Right renal pelvis (tissue), 4 donors: ENCODE results near the gene HBA1. TPM values are rescaled to one million over a fixed set of nuclear protein-coding genes. Genes with fewer than 3 reads are reported as not detected.
"Not testable (repeated sequence)": the region's sequence is repeated elsewhere in the genome, so short reads cannot be mapped to it uniquely, and the experiment has no call there.

Source experiments
- DNase-seq, 4 donors: peaks; one replicate each; pipeline ENCODE4 v3.0.0-alpha.2; 2013; ENCODE audit warnings: low read depth in 4 of 4, low spot score in 3 of 4, missing footprints in 1 of 4
- polyA plus RNA-seq, 4 donors: library from polyadenylated mRNA; unstranded; fragments of 120-200 nt; gene quantifications; one replicate each; pipeline ENCODE4 v1.2.1, GENCODE V29; 2013; ENCODE audit not compliant: insufficient read length in 4 of 4

The HBA1 gene
- polyA plus RNA-seq, 4 donors, result 530 to 845 (median 681) TPM

GRCh38 chr16:159136-159849 is 17.2 kb upstream of the HBA1 start:
- DNase-seq, result no peak

- DNase-seq, result not testable (repeated sequence)
Measured at GRCh38 chr16:160242-160641, 16.2 kb upstream of the HBA1 start.

- no peak for DNase-seq
Measured at GRCh38 chr16:160691-161190, 15.7 kb upstream of the HBA1 start.

GRCh38 chr16:162271-162991 is 14.0 kb upstream of the HBA1 start:
- DNase-seq, result no peak

GRCh38 chr16:163139-163538 is 13.3 kb upstream of the HBA1 start:
- DNase-seq, result not testable (repeated sequence)

- not testable (repeated sequence) for DNase-seq
Measured at GRCh38 chr16:163696-164095, 12.8 kb upstream of the HBA1 start.

- DNase-seq, result not testable (repeated sequence)
Measured at GRCh38 chr16:164134-164823, 12.2 kb upstream of the HBA1 start.

- no peak for DNase-seq
Measured at GRCh38 chr16:164827-165538, 11.5 kb upstream of the HBA1 start.

- no peak for DNase-seq
Measured at GRCh38 chr16:165539-166374, 10.7 kb upstream of the HBA1 start, which contains the start of gene HBM. Gene HBM (plus strand): TSS chr16:165978. CDS start chr16:165998, 20 bp downstream.

- no peak for DNase-seq
Measured at GRCh38 chr16:166375-167121, 9.9 kb upstream of the HBA1 start.

GRCh38 chr16:167122-167690 is 9.3 kb upstream of the HBA1 start:
- DNase-seq, result no peak

GRCh38 chr16:168424-168823 is 8.1 kb upstream of the HBA1 start:
- DNase-seq, result no peak

- no peak for DNase-seq
Measured at GRCh38 chr16:169014-169413, 7.5 kb upstream of the HBA1 start.

GRCh38 chr16:170088-170507 is 6.4 kb upstream of the HBA1 start:
- DNase-seq, result not testable (repeated sequence)

- no peak for DNase-seq
Measured at GRCh38 chr16:170788-171187, 5.7 kb upstream of the HBA1 start.

- DNase-seq, result not testable (repeated sequence)
Measured at GRCh38 chr16:172374-172941, 4.0 kb upstream of the HBA1 start, which contains the start of gene HBA2. Gene HBA2 (plus strand): TSS chr16:172876. CDS start chr16:172913, 37 bp downstream.

GRCh38 chr16:173211-173854 is 3.1 kb upstream of the HBA1 start:
- DNase-seq, result not testable (repeated sequence)
